GM21360 (cell line): Measurements from ENCODE around the gene MEDAG.

Experiments used
- ATAC-seq: cut with Tn5 transposase; IDR thresholded peaks from one replicate; pipeline ENCODE4 v1.9.1; 2021; ENCODE audit warnings: mild to moderate bottlenecking, moderate library complexity; ENCODE audit not compliant: unreplicated experiment

The MEDAG gene

GRCh38 chr13:30872685-30873461 lies 33.2 kb upstream of the MEDAG start:
- ATAC-seq = no peak

DNA sequence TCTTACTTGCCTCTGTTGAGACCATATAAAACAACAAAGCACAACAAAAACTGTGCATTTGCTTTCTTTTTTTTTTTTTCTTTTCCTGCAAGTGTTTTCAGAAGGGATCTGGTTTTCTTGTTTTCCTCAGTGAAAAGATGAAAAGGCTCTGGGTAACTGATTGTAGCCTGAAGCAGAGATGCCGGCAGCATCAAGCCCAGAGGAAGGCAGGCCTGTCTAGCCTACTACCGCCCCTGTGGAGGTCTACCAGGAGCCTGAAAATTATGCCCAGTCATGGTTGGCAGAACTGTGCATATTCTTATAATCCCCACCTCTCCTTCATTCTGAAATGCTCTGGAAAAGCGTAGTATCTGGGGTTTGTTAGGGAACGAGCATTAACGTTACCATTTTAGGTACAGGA lies 32.6 kb upstream of the MEDAG start:
- ATAC-seq = no peak

DNA sequence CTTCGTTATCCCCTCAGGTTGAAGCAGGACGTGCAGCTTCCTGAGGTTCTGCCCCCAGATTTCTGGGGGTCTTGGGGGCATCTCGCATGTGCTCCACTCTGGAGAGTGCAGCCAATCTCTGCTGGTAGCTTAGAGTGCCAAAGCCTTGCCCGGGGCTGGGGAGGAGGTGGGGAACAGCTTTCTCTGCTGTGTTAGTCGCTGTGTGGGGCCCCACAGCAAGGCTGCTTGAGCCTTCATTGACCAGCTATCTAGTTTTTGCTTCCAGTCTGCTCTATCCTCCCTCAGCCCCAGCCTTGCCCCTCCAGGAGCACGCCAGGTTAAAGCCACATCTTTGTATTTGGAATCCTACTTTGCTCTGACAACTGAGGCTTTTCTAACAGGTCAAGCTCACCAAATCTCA lies 32.0 kb upstream of the MEDAG start:
- ATAC-seq = no peak

- ATAC-seq = no peak
Measured at GRCh38 chr13:30874561-30874960, 31.5 kb upstream of the MEDAG start.

DNA sequence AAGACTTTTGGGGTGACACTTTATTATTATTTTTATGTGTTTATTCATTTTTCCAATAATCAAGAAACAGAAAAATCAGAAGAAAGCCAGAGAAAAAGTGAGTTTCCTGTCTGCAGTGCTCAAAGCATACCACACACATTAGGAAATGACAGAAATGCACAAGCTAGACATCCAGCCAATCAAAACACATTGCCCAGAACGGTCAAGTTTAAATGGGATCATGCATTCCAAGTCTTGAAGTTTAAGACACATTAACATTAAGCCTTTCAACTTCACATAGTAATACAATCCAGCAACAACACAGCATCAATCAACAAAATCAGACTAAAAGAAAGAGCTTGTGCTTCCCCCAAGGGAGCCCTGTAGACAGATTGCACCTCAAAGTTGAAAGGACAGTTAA lies 28.7 kb upstream of the MEDAG start:
- ATAC-seq = no peak

DNA sequence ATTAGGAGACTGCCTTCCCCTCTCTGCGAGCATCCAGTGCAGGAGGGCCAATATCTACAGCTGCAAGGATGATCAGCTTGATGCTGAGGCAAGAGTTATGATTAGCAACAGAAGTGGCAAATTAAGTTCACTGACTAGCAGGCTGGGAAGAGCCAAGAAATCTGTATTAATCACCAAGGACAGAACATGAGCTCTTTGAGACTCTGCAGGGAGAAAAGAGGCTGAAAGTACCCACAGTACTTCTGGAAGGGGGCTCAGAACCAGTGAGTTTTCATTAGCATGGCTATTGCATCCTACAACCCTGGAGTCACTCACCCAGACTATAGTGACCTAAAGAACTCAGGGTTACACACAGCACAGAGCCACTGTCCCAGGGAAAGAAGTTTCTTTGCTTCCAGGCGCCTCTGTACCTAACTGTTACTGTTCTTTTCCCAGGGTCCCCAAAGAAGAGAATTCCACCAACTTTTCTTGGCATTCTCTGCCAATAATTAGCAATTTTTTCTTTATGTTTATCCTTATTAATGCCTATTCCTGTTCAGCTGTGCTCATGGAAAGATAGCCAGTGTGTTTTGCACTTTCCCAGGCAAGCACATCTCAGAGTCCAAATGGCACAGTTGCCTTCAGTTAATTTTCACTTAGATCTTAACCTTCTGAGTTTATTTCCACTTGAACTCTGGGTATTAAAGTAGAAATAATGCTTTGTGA lies 25.8 kb upstream of the MEDAG start:
- no peak for ATAC-seq

- ATAC-seq = no peak
Measured at GRCh38 chr13:30880856-30881155, 25.3 kb upstream of the MEDAG start.

GRCh38 chr13:30881191-30881651 lies 24.9 kb upstream of the MEDAG start:
- no peak for ATAC-seq

GRCh38 chr13:30882026-30882850 lies 23.8 kb upstream of the MEDAG start:
- ATAC-seq = no peak

- no peak for ATAC-seq
Measured at GRCh38 chr13:30882996-30883766, 22.9 kb upstream of the MEDAG start.

DNA sequence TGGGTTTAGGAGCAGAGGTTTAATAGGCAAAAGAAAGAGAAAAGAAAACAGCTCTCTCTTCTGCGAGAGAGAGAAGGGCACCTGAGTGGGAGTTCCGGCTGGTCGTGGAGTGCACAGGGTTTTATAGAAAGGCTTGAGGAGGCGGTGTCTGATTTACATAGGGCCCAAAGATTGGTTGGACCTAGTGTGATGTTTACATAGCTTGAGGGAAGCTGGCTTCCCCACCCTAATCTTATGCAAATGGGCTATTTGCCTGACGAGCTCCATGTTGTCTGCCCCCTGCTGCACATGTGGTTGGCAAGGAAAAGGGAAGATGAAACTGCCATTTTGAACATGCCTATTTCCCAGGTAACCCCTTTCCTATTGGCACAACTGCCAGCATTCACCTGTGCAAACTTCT lies 21.5 kb upstream of the MEDAG start:
- no peak for ATAC-seq

GRCh38 chr13:30889196-30889690 lies 16.8 kb upstream of the MEDAG start:
- ATAC-seq = no peak

- no peak for ATAC-seq
Measured at GRCh38 chr13:30892966-30893365, 13.1 kb upstream of the MEDAG start.

DNA sequence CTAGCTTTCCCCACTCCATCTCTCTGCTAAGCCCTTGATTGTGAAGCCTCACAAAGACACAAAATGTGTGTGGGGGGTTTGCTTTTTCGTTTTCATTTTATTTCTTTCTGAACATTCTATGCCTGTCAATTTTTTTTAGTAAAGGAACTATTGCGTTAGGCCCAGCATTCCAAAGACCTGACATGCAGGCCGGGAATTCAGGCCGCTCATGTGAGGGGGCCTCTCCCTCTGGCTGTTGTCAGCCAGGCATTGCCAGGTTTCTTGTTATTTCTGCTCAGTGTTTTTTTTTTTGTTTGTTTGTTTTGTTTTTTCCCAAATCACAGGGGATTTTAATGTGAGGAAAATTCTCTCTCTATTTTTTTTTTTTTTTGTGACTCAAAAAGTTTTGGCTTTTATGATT lies 10.3 kb upstream of the MEDAG start:
- no peak for ATAC-seq

- ATAC-seq = no peak
Measured at GRCh38 chr13:30898070-30898469, 8.0 kb upstream of the MEDAG start.

DNA sequence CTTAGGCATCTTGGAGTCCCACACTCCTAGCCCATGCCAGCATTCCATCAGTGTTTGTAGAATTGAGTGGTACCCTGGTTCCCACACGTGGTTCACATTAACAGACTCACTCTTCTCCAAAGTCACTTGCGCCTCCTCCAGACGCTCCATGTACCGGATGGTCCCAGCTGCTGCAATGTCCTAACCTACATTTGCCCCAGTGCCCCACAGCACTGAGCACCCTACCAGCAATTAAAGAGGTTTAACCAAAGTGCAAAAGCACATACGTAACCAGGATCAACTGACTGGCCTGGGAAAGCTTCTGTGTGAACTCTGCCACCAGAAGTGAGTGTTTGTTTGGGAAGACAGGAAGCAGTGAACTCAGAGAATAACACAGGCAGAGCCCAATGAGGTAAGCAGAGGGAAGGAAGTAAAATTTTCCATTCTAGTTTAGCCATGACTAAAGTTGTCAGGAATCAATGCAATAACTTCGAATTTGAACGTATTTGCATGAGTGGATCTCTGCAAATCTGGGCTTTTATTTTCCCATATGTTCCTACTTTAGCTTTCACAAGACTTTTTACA lies 7.3 kb upstream of the MEDAG start:
- no peak for ATAC-seq

GRCh38 chr13:30900436-30900835 lies 5.6 kb upstream of the MEDAG start:
- ATAC-seq = no peak

- ATAC-seq = no peak
Measured at GRCh38 chr13:30900952-30901749, 4.9 kb upstream of the MEDAG start.

DNA sequence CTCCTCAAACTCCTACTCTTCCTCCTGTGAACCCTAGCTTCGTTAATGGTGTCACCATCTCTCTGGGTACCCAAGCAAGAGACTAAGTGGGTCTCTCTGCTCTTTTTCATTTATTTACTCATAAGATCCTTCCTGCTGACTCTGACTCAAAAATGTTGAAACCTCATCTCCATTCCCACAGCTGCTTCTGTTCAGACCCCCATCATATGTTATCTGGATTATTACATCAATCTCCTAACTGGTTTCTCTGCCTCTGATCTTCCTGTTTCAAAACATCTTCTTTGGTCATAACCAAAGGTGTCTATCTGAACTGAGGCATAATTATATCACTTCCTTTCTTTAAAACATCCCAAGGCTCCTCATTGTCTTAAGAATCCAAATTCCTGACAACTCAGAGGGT lies 2.0 kb upstream of the MEDAG start:
- no peak for ATAC-seq
